CD14-positive monocyte (primary cell): ENCODE measurements around the gene PROSER1. TPM values are rescaled to one million over a fixed set of nuclear protein-coding genes. Genes with fewer than 3 reads are reported as not detected.
A peak's percentile ranks its signal among the peaks of the same experiment; 100 is the strongest.

Source experiments
- DNase-seq, 3 donors: peaks; one replicate each; pipeline ENCODE4 v3.0.0-alpha.2; 2011 to 2022
- H2AFZ ChIP-seq: 2 replicates; pipeline ENCODE4 v1.6.0; 2012; ENCODE audit warnings: mild to moderate bottlenecking, low read depth, low read length, inconsistent platforms; ENCODE audit not compliant: insufficient read depth, poor library complexity, severe bottlenecking
- H3K27ac ChIP-seq, 2 donors: 1 replicate in 1 of 2; 2 replicates in 1 of 2; pipeline ENCODE4 v1.5.1; 2012 to 2013; ENCODE audit warnings: low read length in 2 of 2, control low read depth in 1 of 2, inconsistent platforms in 1 of 2, low read depth in 1 of 2, mild to moderate bottlenecking in 1 of 2
- H3K27me3 ChIP-seq, 2 donors: one replicate each; pipeline versions ENCODE4 v1.6.0 to v1.6.1; 2011 to 2013; ENCODE audit warnings: low read length in 2 of 2; ENCODE audit not compliant: control insufficient read depth in 2 of 2, insufficient read depth in 2 of 2
- H3K36me3 ChIP-seq, 2 donors: replicated peaks in 1 of 2; 1 replicate in 1 of 2; 2 replicates in 1 of 2; pipeline versions ENCODE4 v1.5.1 to v1.6.1; 2012 to 2013; ENCODE audit warnings: low read length in 2 of 2, control low read depth in 1 of 2, inconsistent platforms in 1 of 2, mild to moderate bottlenecking in 1 of 2; ENCODE audit not compliant: insufficient read depth in 2 of 2, control insufficient read depth in 1 of 2
- H3K4me1 ChIP-seq, 2 donors: 1 replicate in 1 of 2; 2 replicates in 1 of 2; pipeline versions ENCODE4 v1.5.1 to v1.6.1; 2012 to 2013; ENCODE audit warnings: low read length in 2 of 2, control low read depth in 1 of 2, inconsistent platforms in 1 of 2, mild to moderate bottlenecking in 1 of 2, moderate library complexity in 1 of 2; ENCODE audit not compliant: insufficient read depth in 2 of 2, control insufficient read depth in 1 of 2
- H3K4me2 ChIP-seq: replicated peaks from 2 replicates; pipeline ENCODE3; 2012; ENCODE audit warnings: low read length, moderate library complexity, mild to moderate bottlenecking; ENCODE audit not compliant: poor library complexity, severe bottlenecking; ENCODE audit errors: extremely low read depth
- H3K4me3 ChIP-seq, 3 experiments: fragments of 200-600 bp in 1 of 3; sonication (generic) in 1 of 3; replicated peaks in 1 of 3; 1 replicate in 2 of 3; 2 replicates in 1 of 3; pipeline ENCODE4 v1.5.1; 2011 to 2013; ENCODE audit warnings: low read length in 3 of 3, mild to moderate bottlenecking in 3 of 3, control low read depth in 2 of 3, low read depth in 2 of 3, inconsistent platforms in 1 of 3, moderate library complexity in 1 of 3
- H3K79me2 ChIP-seq: 2 replicates; pipeline ENCODE4 v1.6.0; 2012; ENCODE audit warnings: mild to moderate bottlenecking, control low read depth, inconsistent platforms, low read length, moderate library complexity; ENCODE audit not compliant: insufficient read depth
- H3K9ac ChIP-seq: 2 replicates; pipeline ENCODE4 v1.6.0; 2017; ENCODE audit warnings: low read length, mild to moderate bottlenecking; ENCODE audit not compliant: insufficient read depth, poor library complexity, severe bottlenecking
- H3K9me3 ChIP-seq, 2 donors: replicated peaks in 1 of 2; 1 replicate in 1 of 2; 2 replicates in 1 of 2; pipeline versions ENCODE4 v1.5.1 to v1.6.1; 2012 to 2013; ENCODE audit warnings: low read length in 2 of 2, control low read depth in 1 of 2; ENCODE audit not compliant: control insufficient read depth in 1 of 2, insufficient read depth in 1 of 2
- H4K20me1 ChIP-seq: 2 replicates; pipeline ENCODE4 v1.6.0; 2012; ENCODE audit warnings: mild to moderate bottlenecking, low read length, control low read depth, moderate library complexity; ENCODE audit not compliant: insufficient read depth
- H3K27ac Mint-ChIP-seq, 7 donors: one replicate each; pipeline ENCODE4 v1.8.0; 2020; ENCODE audit warnings: mild to moderate bottlenecking in 7 of 7, mixed read lengths in 7 of 7, moderate library complexity in 6 of 7, inconsistent platforms in 2 of 7
- H3K27me3 Mint-ChIP-seq, 3 donors: one replicate each; pipeline ENCODE4 v1.8.0; 2021 to 2022; ENCODE audit warnings: low read depth in 3 of 3, mild to moderate bottlenecking in 3 of 3, mixed read lengths in 3 of 3, moderate library complexity in 3 of 3, inconsistent platforms in 1 of 3
- H3K36me3 Mint-ChIP-seq, 2 donors: one replicate each; pipeline ENCODE4 v1.8.0; 2020; ENCODE audit warnings: mixed read lengths in 2 of 2, inconsistent platforms in 1 of 2, mild to moderate bottlenecking in 1 of 2
- H3K4me1 Mint-ChIP-seq: one replicate; pipeline ENCODE4 v1.8.0; 2020; ENCODE audit warnings: mild to moderate bottlenecking, mixed read lengths
- H3K4me3 Mint-ChIP-seq, 2 donors: one replicate each; pipeline ENCODE4 v1.8.0; 2020; ENCODE audit warnings: mild to moderate bottlenecking in 2 of 2, mixed read lengths in 2 of 2, moderate library complexity in 1 of 2
- H3K9me3 Mint-ChIP-seq, 7 donors: one replicate each; pipeline ENCODE4 v1.8.0; 2020 to 2022; ENCODE audit warnings: mixed read lengths in 7 of 7, mild to moderate bottlenecking in 6 of 7, moderate library complexity in 6 of 7, inconsistent platforms in 2 of 7
- CTCF ChIP-seq: fragments of 200-600 bp; IDR thresholded peaks from one replicate; pipeline ENCODE4 v1.8.0; 2022; ENCODE audit warnings: antibody characterized with exemption, mild to moderate bottlenecking
- WGBS: methylation state at CpG from one replicate; pipeline ENCODE4 v1.1.5; 2013; ENCODE audit warnings: missing lambda C conversion rate; ENCODE audit not compliant: insufficient coverage; 5-methylcytosine and 5-hydroxymethylcytosine counted together
- intact Hi-C, 2 donors: fragments of 100-400 bp; cut with micrococcal nuclease; formaldehyde crosslinking; loops; one replicate each; pipeline versions ENCODE4 v1.15.0 to v1.15.1; 2023
- polyA plus RNA-seq, 3 donors: library from polyadenylated mRNA; depleted of rRNA in 1 of 3; unstranded in 2 of 3; stranded (reverse) in 1 of 3; fragments of 300-500 nt in 2 of 3; fragments of >200 nt in 1 of 3; fragmentation: Illumina TruSeq in 2 of 3; gene quantifications; 1 replicate in 2 of 3; 2 replicates in 1 of 3; pipeline ENCODE4 v1.2.3, GENCODE V29; 2012 to 2021

PROSER1 gene
- polyA plus RNA-seq, 3 donors: 4.6 to 28.5 (median 9.1) TPM

GRCh38 chr13:39062004-39062403 lies 24.1 kb upstream of the PROSER1 start:
- no peak overlapping the region for H3K4me2 ChIP-seq
- no peak for TF ChIP-seq CTCF
- peaks cover 28% of the 10 kb centered on the region for H3K79me2 ChIP-seq
- H3K36me3 Mint-ChIP-seq: peaks cover 52 to 69% of the 10 kb centered on the region in 2 donors
- H3K27ac Mint-ChIP-seq: peak overlapping the region in 1 of 7 donors; percentile 37
- H3K9me3 Mint-ChIP-seq: peaks cover 2 to 13% (median 7%) of the 10 kb centered on the region in 7 donors
- H3K27me3 ChIP-seq: no peaks in the 10 kb centered on the region
- H3K27me3 Mint-ChIP-seq: no peaks in the 10 kb centered on the region
- no peaks in the 10 kb centered on the region for H3K4me1 ChIP-seq
- H2AFZ ChIP-seq: no peak overlapping the region
- no peak overlapping the region for H3K9ac ChIP-seq
- intact Hi-C loops: no loop called here
- H3K4me3 ChIP-seq: no peak overlapping the region
- no peaks in the 10 kb centered on the region for H3K9me3 ChIP-seq
- WGBS: 100% methylated on average over 2 of the region's 4 CpGs
- H3K4me3 Mint-ChIP-seq: no peak overlapping the region
- H4K20me1 ChIP-seq: peaks cover 5% of the 10 kb centered on the region
- no peak for DNase-seq
- no peak overlapping the region for H3K27ac ChIP-seq
- H3K36me3 ChIP-seq: peaks cover 10 to 29% of the 10 kb centered on the region in 2 donors
- peaks cover 12% of the 10 kb centered on the region for H3K4me1 Mint-ChIP-seq

GRCh38 chr13:39058040-39058439 lies 20.2 kb upstream of the PROSER1 start:
- no peaks in the 10 kb centered on the region for H3K27me3 ChIP-seq
- no peaks in the 10 kb centered on the region for H3K9me3 ChIP-seq
- H3K27ac ChIP-seq: no peak overlapping the region
- intact Hi-C loops: no loop called here
- H2AFZ ChIP-seq: no peak overlapping the region
- no peak for DNase-seq
- peaks cover 5% of the 10 kb centered on the region for H4K20me1 ChIP-seq
- Mint-ChIP-seq H3K27ac (no peak overlapping the region), H3K9me3 (peaks cover 0 to 5% (median 3%) of the 10 kb centered on the region in 7 donors), H3K36me3 (peaks cover 53 to 66% of the 10 kb centered on the region in 2 donors), H3K27me3 (no peaks in the 10 kb centered on the region), H3K4me3 (no peak overlapping the region), H3K4me1 (peaks cover 17% of the 10 kb centered on the region)
- no peak overlapping the region for H3K4me2 ChIP-seq
- TF ChIP-seq CTCF: no peak
- no peak overlapping the region for H3K9ac ChIP-seq
- no peak overlapping the region for H3K4me3 ChIP-seq
- H3K79me2 ChIP-seq: peaks cover 43% of the 10 kb centered on the region
- H3K36me3 ChIP-seq: peaks cover 22 to 39% of the 10 kb centered on the region in 2 donors
- no peaks in the 10 kb centered on the region for H3K4me1 ChIP-seq
